COR-L47 (cell line): ENCODE results near the gene LRRC8B.

Experiments
- DNase-seq: peaks from one replicate; lab custom pipeline; 2025; lab: John Stamatoyannopoulos, UW

Gene LRRC8B

DNA sequence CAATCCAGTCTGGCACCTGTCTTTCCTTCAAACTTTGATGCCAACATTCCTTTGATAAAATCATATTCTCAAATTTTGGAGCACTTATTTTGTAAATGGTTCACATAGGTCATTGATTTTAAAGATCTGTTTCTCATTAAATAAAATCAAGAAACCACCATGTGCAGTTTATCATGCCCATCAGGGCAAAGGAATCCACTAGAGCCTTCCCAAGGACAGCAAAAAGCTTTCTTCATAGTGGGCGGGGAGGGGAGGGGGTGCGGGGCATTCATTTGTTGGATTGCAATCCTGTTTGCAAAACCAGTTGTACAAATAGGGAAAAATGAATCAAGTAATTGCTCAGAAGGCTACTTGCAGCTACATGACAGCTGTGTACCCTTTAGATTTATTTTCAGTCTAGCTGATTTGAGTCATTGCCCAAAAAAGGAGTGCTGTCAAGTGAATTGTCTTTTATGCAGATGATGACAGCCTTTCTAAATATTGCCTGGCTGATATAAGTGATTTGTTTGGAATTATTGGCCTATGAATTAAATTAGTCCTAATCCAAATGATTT, 23.0 kb downstream of the LRRC8B start:
- peak; percentile 31 for DNase-seq

DNA sequence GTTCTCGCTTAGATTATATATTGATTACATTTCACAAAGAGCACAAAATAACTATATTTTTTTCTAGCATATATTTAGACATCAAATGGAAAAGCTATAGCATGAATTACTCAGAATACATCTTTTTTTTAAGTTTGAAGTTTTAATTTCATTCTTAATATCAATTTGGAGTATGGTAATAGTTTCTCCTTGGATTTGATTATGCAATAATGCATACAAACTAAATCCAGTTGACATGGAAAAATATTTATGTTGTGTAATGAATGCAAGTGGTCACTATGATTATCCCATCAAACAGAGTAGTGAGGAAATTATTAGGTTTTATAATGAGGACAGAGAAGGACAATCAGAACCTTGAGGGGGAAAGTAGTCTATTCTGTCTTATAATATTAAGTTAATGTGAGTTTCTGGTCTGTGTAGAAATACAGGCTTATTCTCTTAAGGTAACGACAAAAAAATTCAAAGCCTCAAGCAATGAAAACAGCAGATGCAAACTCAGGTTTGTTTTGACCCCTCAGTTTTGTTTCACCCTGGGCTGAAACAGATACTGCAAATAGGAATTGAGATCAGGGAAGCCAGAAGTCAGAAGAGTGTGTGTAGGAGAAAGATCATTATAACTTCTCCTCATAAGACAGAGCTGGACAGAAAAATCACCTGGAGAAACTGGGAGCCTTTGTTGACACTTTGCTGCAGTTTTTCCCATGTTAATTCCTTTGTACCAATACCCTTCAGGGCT, 23.7 kb downstream of the LRRC8B start:
- DNase-seq = no peak

DNA sequence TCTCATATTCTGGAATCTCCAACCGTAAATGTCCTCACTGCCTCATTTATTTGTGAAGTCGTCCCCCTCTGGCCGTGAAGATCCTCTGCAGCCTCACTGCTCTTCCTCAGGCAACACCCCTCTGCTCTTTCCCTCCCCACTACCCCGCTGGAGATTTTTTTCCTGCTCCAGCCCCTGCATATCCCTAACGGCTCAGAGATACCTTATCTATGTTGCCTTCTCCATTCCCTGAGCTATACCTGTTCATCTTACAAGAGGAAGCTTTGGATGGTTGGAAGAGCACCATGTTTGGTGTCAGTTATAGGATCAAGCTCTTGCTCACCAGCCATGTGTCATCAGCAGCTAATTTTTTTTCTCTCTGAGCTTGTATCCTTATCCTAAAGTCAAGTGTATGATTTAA, 26.4 kb downstream of the LRRC8B start:
- DNase-seq = no peak

DNA sequence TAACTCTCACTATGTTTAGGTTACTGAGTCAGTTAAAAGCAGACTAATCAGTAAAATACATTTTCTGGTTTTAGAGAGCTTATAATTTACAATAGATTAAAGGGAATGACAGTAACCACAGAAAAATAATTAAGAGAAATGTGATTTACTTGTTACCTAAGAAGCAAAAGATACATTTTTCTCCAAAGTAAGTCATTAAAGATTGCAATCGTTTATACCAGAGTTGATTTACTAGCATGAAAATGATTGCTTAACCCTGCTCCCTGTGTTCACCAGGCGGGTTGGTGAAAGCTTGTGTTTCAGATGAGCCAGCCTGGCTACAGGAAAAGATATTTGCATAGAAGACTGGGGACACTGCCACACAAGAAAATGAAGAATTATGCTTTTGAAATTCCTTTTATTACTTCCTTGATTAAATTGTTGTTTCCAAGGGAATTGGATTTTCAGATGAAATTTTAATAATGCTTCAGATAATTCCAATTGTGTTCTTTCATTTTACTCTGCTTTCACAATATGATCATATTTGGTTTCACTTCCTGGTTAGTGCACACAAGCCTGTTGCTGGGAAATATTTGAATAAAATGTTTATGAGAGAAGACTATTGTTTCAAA, 27.9 kb downstream of the LRRC8B start:
- DNase-seq = no peak

DNA sequence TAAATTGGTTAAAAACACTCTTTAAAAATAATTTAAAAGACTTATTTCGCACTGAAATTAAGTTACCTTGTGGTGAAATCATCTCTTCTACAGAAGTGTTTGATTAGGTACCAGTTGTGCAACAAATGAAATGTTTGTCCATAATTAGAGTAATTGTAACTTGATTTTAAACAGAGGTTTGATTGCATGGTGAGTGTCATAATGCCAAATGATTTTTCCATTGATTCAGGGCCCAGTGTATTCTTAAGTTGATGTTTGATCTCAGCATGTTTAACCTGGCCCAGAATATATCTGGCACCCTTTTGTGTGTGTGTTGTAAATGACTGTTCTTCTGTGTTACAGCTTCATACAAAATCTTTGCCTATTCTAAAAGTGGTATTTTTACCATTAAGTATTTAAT, 28.5 kb downstream of the LRRC8B start:
- DNase-seq = peak; percentile 75

DNA sequence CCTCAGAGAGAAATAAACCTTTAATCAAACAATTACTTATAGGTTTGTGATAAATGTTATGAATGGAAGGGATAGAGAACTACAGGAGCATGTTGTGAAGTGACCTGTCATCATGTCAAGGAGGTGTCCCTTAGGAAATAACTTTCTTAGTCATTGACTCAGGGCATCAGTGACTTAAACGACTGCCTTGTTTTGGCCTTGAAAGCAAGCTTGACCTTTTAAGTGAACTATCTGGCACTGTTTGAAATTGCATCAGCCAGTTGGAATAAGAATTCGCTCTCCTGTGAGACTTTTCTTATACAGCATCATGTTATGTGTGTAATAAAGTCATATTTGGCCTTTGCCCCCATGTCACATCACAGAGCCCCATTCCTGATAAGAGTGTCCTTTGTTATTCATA, 30.9 kb downstream of the LRRC8B start:
- no peak for DNase-seq

DNA sequence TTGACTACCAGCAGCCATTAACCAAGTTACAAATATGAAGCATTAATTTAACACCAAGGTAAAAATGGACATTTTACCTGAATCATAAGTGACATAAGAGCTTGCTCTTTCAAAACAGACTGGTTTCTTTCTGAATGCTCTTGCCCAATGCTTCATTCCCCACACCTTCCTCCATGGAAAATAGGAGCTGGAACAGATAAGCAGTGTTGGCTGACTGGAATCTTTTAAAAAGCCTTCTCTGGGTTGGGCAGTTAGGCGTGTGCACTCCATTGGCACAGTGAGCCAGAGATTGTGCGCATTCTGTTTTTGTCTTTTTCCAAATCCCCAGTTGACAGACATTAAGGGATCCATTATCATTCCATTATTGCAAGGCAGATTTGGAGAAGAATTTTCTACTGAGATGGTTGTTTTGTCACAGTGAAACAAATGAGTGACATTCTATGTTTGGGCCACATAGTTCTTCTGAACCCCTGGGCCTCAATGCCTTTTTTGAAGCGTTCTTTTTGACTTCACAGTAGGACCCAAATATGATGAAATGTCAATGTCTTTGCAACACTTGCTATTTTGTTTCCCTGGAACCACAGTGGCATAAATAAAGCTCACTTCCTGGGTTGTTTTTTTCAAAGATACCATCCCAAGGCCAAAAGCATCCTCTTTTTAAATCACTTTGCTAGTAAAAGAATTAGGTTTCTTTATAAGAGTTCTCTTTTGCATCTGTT, 32.3 kb downstream of the LRRC8B start:
- DNase-seq = no peak

DNA sequence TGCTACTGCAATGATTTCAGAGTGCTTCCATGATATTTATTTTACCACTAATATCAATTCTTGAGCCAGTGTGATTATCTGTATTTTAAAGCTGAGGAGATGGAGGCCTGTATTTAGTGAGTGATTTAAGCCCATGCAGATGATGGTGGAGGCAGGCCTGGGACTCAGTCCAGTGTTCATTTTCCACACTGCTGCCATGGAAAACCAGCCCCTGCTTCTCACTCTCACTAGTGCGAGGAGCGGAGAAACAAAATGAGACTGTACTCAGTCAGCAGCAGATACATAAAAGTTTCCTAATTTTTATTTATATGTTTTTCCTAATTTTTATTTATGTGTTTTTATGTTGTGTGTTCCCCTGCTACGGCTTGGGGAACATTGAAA, 32.8 kb downstream of the LRRC8B start:
- DNase-seq = no peak

DNA sequence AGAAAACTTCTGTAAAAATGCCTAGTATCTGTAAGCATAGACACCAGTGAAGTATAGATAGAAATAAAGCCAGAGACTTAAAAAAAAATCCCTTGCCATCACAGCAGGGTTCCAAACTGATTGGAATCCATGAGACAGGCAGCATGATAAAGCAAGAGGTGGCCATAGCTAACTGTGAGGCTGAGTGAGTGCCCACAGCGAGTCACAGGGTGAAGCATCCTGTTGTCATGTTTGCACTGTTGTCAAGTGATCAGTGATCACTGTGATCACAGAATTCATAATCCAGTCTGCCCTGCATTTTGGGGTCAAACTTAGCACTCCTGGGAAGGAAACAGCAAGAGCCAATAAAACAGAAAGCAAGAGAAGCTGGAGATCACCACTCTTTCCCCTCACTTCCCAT, 33.3 kb downstream of the LRRC8B start:
- no peak for DNase-seq

DNA sequence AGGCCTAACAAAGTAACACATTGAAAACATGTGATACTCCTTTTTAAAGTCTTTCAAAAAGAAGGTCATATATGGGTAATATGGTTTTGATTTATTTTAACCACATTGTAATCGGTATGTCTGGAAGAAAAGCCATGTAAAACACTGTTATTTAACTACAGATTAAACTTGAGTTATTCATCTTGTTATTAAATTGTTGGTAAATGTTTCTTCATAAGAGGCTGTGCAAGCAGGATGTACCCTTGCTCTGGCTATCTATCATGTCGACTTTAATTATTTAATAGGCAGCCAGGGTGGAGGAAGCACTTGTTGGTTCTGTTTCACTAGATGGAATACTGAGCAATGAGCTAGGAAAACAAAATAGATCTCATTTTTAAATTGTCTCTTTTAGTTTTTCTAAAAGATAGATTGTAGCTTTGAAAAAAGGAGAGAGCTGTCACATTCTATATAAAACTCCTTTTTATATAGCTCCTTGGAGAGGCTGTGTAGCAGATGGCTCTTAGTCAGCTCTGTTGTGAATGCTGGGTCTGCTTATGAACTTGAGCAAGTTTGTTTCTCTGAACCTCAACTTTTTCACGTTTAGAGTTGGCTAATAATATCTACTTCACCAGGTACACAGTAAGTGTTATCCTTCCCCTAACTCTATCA, 39.5 kb downstream of the LRRC8B start:
- DNase-seq = no peak

DNA sequence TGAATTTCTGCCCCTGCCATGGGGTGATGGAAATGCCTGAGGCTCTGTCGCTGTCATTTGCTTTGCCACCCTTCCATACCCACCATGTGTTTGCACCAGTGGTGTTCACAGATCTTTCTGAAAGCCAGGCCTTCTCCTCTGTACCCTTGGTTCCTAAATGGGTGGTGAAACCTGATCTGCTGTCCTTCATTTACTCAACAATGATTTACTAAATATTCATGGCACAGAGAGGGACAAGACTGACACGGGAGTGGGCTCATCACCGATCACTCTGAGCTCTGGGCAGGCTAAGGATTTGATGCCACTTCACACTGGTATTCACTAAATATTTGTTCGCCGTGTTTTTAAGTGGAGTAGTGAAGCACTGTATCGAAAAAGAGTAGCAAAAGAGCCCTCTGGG, 40.9 kb downstream of the LRRC8B start:
- DNase-seq = no peak

DNA sequence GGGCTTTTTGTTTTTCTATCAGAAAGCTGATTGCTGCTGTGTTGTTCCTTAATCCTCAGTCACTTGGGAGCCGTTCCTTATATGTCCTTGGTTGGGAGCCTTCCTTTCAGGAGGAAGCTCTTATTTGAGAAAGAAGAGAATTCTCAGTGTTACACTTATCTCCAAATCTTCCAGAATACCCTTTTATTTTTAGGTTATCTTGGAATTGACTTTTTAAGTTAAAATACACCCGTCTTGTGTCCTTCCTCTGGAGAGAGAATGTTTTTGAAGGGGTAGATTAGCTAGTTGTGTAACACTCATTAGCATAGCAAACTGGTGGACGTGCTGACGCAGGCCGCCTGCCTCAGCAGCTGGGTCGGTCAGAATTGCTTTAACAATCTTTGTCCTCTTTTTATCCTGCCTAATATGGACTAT, 42.1 kb downstream of the LRRC8B start:
- no peak for DNase-seq

DNA sequence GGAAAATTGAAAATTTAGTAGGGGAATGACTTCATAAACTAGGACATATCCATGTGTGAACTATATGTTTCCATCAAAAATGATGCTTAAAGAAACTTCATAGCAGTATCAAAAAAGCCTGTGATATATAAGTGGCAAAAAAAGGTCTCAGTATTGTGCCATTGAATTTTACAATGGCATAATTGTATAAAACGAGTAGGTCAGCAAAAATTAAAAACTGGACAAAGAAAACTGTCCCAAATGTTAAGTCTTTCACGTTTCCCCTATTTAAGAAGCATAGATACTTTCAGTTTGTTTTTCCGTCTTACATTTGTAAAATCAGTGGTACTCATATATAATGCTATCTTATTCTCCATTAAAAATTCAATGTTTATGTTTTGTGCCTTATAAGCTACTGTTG, 43.2 kb downstream of the LRRC8B start:
- no peak for DNase-seq

DNA sequence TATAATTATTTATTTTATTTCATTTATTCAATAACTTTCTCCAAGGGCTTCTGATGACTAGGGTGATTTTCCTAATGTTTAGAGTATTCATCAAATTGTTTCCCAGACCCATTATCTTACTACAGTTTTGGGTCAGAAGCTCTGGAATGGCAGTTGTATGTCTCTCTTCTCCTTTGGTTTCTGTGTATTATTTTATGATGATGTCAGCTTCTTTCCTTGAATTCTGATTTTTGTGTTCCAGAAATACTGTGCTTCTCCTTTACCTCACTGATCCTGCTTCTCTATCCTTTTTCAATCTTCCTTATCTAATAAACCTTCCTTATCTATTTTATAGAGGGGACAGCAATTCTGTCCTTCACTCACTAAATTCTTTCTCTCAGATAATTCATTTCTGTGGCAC, 48.8 kb downstream of the LRRC8B start:
- no peak for DNase-seq

DNA sequence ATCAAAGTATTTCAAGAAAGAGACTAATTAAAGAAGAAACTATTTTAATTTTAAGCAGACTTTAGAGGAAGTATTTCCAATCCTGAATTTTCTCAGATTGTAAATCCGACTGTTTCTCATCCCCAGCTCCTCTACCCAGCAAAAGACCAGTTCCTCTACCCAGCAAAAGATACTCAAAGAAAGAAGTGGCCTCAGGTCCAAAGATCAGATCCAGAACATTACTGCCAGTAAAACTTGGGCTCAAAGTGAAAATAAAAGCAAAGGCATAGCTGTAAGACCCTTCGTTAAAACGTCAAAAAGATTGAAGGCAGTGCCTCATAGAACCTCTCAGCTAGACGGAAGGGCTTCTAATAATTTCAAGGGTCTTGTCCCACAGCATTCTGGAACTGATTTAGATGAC, 50.0 kb downstream of the LRRC8B start:
- no peak for DNase-seq

DNA sequence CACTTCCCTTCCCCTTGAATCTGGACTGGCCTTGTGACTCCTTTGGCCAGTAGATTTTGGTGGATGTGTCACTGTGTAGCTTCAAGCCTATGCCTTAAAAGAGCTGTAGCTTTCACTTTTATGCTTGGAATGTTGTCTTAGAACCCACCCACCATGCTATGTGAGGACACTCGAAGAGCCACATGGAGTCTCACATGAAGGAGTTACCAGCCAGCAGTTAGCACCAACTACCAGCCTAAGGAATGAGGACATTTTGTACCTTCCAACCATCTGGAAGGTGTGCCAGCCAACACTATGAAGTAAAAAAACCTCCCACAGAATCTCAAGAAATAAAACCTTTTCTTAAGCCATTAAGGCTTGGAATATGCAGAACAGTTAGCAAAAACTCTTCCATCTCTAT, 50.6 kb downstream of the LRRC8B start:
- DNase-seq = no peak

DNA sequence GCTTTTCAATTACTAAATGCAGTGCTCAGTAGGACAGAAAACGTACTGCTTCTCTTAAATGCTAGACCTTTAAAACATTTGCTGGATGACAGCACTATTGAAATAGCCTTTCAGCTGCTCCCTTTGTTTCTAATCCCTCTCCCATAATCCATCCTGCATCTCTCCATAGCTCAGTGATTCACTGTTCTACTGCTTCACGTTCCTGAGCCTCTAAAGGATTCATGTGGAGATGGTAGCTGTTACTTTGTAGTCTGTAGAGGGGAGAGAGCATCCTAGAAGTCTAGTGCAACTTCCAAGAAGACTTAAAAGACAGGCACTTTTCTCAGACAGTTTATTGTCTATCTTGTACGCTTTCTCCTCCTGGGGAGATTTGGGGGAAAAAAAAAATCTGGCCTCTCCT, 51.4 kb downstream of the LRRC8B start:
- DNase-seq = no peak

DNA sequence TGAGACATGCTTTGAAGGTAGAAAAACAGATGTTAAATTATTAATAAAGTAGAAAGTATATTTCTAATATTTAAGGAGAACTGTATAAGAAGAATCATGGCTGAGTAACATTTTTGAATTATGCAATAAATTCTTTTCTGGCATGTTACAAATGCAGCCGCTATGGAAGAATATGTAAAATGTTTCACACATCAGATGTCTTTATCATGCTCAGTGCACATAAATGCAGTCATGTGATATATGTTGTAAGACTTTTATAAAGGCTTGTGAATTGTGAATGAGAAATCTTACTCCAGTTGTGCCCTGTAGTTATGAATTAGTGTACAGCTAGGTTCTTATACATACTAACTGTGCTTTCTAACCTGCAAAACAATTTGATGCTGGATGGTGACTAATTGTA, 53.5 kb downstream of the LRRC8B start:
- no peak for DNase-seq

DNA sequence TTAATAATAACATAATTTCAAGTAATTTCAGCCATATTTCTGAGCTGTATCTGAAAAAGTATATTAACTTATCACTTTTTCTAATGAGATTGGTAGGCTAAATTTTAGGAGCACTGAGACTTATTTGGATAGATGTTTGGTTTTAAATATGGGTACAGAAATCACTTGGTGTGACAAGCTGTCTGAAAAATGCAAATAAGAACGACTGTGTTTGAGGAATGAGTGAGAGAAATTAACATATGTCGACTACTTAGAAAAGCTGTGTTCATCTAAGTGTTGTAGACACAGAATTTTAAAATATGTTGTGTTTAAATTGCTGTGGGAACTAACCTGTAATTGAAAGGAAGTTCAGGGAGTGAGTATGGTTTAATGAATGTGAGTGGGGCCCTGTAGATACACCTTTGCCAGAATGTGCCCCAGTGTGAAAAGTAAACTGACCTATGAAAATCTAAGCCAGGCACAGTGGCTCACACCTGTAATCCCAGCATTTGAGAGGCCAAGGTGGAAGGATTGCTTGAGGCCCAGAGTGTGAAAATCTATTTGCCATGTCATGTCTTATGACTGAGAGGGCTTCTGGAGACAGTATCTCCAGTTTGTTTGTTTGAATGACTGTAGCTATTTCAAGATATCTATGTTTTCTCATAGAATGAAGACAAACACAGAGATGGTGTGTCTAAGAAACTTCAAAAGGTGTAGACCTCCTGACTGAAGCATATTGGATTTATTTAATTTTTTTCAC, 54.5 kb downstream of the LRRC8B start:
- DNase-seq = no peak

DNA sequence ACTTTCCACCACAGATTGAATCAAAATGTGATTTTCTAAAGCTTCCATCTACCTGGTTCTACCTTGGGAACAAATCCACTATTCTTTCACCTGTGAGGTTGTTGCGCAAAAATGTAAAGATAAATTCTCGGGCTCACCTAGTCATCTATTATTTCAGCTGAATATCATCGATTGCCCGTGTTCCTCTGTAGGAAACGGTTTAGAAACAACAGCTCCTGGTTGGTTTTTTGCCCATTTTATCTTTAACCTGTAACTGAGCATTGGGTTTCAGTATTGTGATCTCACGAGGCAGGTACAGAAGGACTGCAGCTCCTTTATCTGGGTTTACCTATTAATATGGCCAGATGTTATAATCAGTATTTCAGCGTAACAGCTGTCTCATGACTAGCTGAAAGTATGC, 55.4 kb downstream of the LRRC8B start:
- no peak for DNase-seq

DNA sequence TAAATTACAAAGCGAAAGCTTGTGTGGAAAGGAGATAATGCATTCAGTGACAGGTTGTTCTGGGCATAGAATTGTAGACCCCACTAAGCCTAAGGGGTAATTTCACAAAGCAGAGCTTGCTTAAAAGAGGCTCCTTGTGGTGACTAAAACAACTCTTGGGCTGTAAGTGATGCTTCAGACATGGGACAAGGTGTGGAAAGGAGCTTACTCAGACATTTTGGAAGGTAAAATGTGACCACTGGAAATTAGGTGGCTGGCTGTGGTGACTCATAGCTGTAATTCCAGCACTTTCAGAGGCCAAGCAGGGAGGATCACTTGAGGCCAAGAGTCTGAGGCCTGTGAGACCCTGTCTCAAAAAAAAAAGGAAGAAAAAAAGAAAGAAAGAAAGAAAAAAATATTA, 57.2 kb downstream of the LRRC8B start:
- DNase-seq = no peak

DNA sequence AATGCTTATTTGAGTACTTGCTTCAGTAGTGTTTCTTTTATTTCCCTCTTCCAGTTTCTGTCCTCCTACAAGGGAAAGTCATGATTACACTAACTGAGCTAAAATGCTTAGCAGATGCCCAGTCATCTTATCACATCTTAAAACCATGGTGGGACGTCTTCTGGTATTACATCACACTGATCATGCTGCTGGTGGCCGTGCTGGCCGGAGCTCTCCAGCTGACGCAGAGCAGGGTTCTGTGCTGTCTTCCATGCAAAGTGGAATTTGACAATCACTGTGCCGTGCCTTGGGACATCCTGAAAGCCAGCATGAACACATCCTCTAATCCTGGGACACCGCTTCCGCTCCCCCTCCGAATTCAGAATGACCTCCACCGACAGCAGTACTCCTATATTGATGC, 57.9 kb downstream of the LRRC8B start:
- no peak for DNase-seq
